GM23338 (cell line): Measurements from ENCODE around the gene PKM. TPM values are rescaled to one million over a fixed set of nuclear protein-coding genes. Genes with fewer than 3 reads are reported as not detected.

ENCODE experiments used
- ATAC-seq: fragments of 200-7000 bp; cut with Tn5 transposase; 3 replicates; pipeline ENCODE4 v1.9.1; 2020
- DNase-seq: peaks from one replicate; pipeline ENCODE4 v3.0.0-alpha.2; 2015; ENCODE audit warnings: low spot score
- H2AFZ ChIP-seq: fragments of 200-600 bp; sonication (generic); 2 replicates; pipeline ENCODE4 v1.8.0; 2016; ENCODE audit warnings: antibody characterized with exemption, mild to moderate bottlenecking, moderate library complexity
- H3F3A ChIP-seq: fragments of 200-600 bp; sonication (generic); replicated peaks from 2 replicates; pipeline ENCODE4 v1.8.0; 2017; ENCODE audit warnings: antibody characterized with exemption, mixed run types, low read depth
- H3K27ac ChIP-seq: fragments of 200-600 bp; sonication (generic); 2 replicates; pipeline ENCODE4 v1.6.1; 2016; ENCODE audit warnings: low read depth
- H3K27me3 ChIP-seq: fragments of 200-600 bp; sonication (generic); 2 replicates; pipeline ENCODE4 v1.8.0; 2016; ENCODE audit warnings: mild to moderate bottlenecking, mixed run types, moderate library complexity; ENCODE audit not compliant: insufficient read depth
- H3K36me3 ChIP-seq: fragments of 200-600 bp; sonication (generic); 2 replicates; pipeline ENCODE4 v1.8.0; 2016; ENCODE audit warnings: mild to moderate bottlenecking; ENCODE audit not compliant: insufficient read depth
- H3K4me1 ChIP-seq: fragments of 200-600 bp; sonication (generic); 2 replicates; pipeline ENCODE4 v1.8.0; 2016; ENCODE audit warnings: mild to moderate bottlenecking, moderate library complexity; ENCODE audit not compliant: insufficient read depth
- H3K4me2 ChIP-seq: fragments of 200-600 bp; sonication (generic); 2 replicates; pipeline ENCODE4 v1.7.1; 2017; ENCODE audit warnings: mixed run types
- H3K4me3 ChIP-seq: fragments of 200-600 bp; sonication (generic); 2 replicates; pipeline ENCODE4 v1.6.1; 2016; ENCODE audit warnings: mixed run types
- H3K79me2 ChIP-seq: fragments of 200-600 bp; sonication (generic); replicated peaks from 2 replicates; pipeline ENCODE4 v1.8.0; 2017; ENCODE audit warnings: mild to moderate bottlenecking; ENCODE audit not compliant: insufficient read depth
- H3K9me2 ChIP-seq: fragments of 200-600 bp; sonication (generic); 2 replicates; pipeline ENCODE4 v1.8.0; 2017; ENCODE audit not compliant: insufficient read depth
- H4K20me1 ChIP-seq: fragments of 200-600 bp; sonication (generic); replicated peaks from 2 replicates; pipeline ENCODE4 v1.8.0; 2017; ENCODE audit warnings: mild to moderate bottlenecking; ENCODE audit not compliant: insufficient read depth
- H3K27ac Mint-ChIP-seq: 2 replicates; pipeline ENCODE4 v1.8.0; 2020; ENCODE audit warnings: inconsistent platforms, mild to moderate bottlenecking, moderate library complexity, mixed read lengths
- H3K27me3 Mint-ChIP-seq: 3 replicates; pipeline ENCODE4 v1.8.0; 2022; ENCODE audit warnings: low read depth, mild to moderate bottlenecking, moderate library complexity, mixed read lengths, inconsistent platforms; ENCODE audit not compliant: insufficient read depth, poor library complexity
- H3K36me3 Mint-ChIP-seq: 3 replicates; pipeline ENCODE4 v1.8.0; 2021; ENCODE audit warnings: low read depth, mild to moderate bottlenecking, inconsistent platforms, moderate library complexity, mixed read lengths
- H3K4me1 Mint-ChIP-seq: 3 replicates; pipeline ENCODE4 v1.8.0; 2020; ENCODE audit warnings: mild to moderate bottlenecking, inconsistent platforms, mixed read lengths
- H3K4me3 Mint-ChIP-seq: 3 replicates; pipeline ENCODE4 v1.8.0; 2021; ENCODE audit warnings: moderate library complexity, mild to moderate bottlenecking, inconsistent platforms, mixed read lengths
- H3K9me3 Mint-ChIP-seq: 3 replicates; pipeline ENCODE4 v1.8.0; 2020; ENCODE audit warnings: moderate library complexity, mild to moderate bottlenecking, inconsistent platforms, mixed read lengths
- CREB1 ChIP-seq: fragments of 250-450 bp; sonication (Bioruptor Pico); IDR thresholded peaks from 2 replicates; pipeline ENCODE4 v1.5.0; 2020; ENCODE audit warnings: low read depth, mild to moderate bottlenecking, moderate library complexity
- ETS1 ChIP-seq: IDR thresholded peaks from 2 replicates; pipeline ENCODE4 v1.6.1; 2016; ENCODE audit warnings: antibody characterized with exemption
- EZH2phosphoT487 ChIP-seq: fragments of 200-600 bp; sonication (generic); IDR thresholded peaks from one replicate; pipeline ENCODE4 v1.8.1; 2018; ENCODE audit warnings: antibody characterized with exemption; ENCODE audit not compliant: unreplicated experiment
- JUNB ChIP-seq: IDR thresholded peaks from one replicate; pipeline ENCODE4 v1.6.1; 2016; ENCODE audit warnings: antibody characterized with exemption; ENCODE audit not compliant: unreplicated experiment
- NANOG ChIP-seq: IDR thresholded peaks from 2 replicates; pipeline ENCODE4 v1.6.1; 2016; ENCODE audit warnings: antibody characterized with exemption, borderline replicate concordance
- POLR2AphosphoS5 ChIP-seq: IDR thresholded peaks from 2 replicates; pipeline ENCODE4 v1.6.1; 2016; ENCODE audit warnings: antibody characterized with exemption, low read depth
- STAT1 ChIP-seq: IDR thresholded peaks from one replicate; pipeline ENCODE4 v1.6.1; 2016; ENCODE audit warnings: antibody characterized with exemption; ENCODE audit not compliant: unreplicated experiment
- ZNF114 ChIP-seq: fragments of 250-450 bp; sonication (Bioruptor Pico); IDR thresholded peaks from 2 replicates; pipeline ENCODE4 v1.5.0; 2020; ENCODE audit warnings: mild to moderate bottlenecking, moderate library complexity
- ZNF331 ChIP-seq: fragments of 250-450 bp; sonication (Bioruptor Pico); IDR thresholded peaks from 2 replicates; pipeline ENCODE4 v1.5.0; 2020; ENCODE audit warnings: low read depth, mild to moderate bottlenecking, moderate library complexity
- polyA plus RNA-seq: library from polyadenylated mRNA; unstranded; fragments of >200 nt; fragmentation: Nextera tagmentation; extraction: Ambion mirVana; gene quantifications from 2 replicates; pipeline ENCODE4 v1.2.1, GENCODE V29; 2016
- total RNA-seq: library from RNA; depleted of rRNA; stranded (reverse); fragments of >200 nt; shearing (Covaris generic); gene quantifications from 2 replicates; pipeline ENCODE4 v1.2.3, GENCODE V29; 2014
- TF ChIP-seq, protein P1 (sequence below): fragments of 250-450 bp; sonication (Bioruptor Pico); IDR thresholded peaks from 2 replicates; pipeline ENCODE4 v1.5.0; 2020; ENCODE audit warnings: mild to moderate bottlenecking, moderate library complexity
- TF ChIP-seq, protein P2 (sequence below), 2 experiments: fragments of 200-600 bp in 1 of 2; sonication (generic) in 1 of 2; conservative IDR thresholded peaks; 2 replicates each; pipeline versions ENCODE4 v1.5.1 to v1.6.1; 2016 to 2017; ENCODE audit warnings: antibody characterized with exemption in 2 of 2, low read depth in 2 of 2, mild to moderate bottlenecking in 2 of 2, moderate library complexity in 1 of 2

PKM gene
- total and polyA plus RNA-seq, 2 experiments from 2014 or later, result 432 to 1,137 TPM

GRCh38 chr15:72216079-72216478, 14.9 kb downstream of the PKM start:
- ATAC-seq (no peak), DNase-seq (no peak)
- Histone ChIP-seq H3K27ac (no peak overlapping the region), H3K36me3 (peaks cover 92% of the 10 kb centered on the region), H3K79me2 (peaks cover 79% of the 10 kb centered on the region), H4K20me1 (peaks cover 83% of the 10 kb centered on the region), H3K27me3 (no peaks in the 10 kb centered on the region), H3K4me1 (peaks cover 3% of the 10 kb centered on the region; the same call in 1 of the 2 replicates), H3K4me2 (no peak overlapping the region), H3K9me2 (no peaks in the 10 kb centered on the region), H2AFZ (no peak overlapping the region), H3F3A (peaks cover 32% of the 10 kb centered on the region), H3K4me3 (no peak overlapping the region)
- Mint-ChIP-seq H3K4me3 (no peak overlapping the region), H3K27ac (no peak overlapping the region), H3K4me1 (peaks cover 8% of the 10 kb centered on the region; the same call in 2 of the 3 replicates), H3K36me3 (peaks cover 93% of the 10 kb centered on the region), H3K27me3 (peaks cover 7% of the 10 kb centered on the region), H3K9me3 (no peaks in the 10 kb centered on the region)
- TF ChIP-seq, protein P1, sequence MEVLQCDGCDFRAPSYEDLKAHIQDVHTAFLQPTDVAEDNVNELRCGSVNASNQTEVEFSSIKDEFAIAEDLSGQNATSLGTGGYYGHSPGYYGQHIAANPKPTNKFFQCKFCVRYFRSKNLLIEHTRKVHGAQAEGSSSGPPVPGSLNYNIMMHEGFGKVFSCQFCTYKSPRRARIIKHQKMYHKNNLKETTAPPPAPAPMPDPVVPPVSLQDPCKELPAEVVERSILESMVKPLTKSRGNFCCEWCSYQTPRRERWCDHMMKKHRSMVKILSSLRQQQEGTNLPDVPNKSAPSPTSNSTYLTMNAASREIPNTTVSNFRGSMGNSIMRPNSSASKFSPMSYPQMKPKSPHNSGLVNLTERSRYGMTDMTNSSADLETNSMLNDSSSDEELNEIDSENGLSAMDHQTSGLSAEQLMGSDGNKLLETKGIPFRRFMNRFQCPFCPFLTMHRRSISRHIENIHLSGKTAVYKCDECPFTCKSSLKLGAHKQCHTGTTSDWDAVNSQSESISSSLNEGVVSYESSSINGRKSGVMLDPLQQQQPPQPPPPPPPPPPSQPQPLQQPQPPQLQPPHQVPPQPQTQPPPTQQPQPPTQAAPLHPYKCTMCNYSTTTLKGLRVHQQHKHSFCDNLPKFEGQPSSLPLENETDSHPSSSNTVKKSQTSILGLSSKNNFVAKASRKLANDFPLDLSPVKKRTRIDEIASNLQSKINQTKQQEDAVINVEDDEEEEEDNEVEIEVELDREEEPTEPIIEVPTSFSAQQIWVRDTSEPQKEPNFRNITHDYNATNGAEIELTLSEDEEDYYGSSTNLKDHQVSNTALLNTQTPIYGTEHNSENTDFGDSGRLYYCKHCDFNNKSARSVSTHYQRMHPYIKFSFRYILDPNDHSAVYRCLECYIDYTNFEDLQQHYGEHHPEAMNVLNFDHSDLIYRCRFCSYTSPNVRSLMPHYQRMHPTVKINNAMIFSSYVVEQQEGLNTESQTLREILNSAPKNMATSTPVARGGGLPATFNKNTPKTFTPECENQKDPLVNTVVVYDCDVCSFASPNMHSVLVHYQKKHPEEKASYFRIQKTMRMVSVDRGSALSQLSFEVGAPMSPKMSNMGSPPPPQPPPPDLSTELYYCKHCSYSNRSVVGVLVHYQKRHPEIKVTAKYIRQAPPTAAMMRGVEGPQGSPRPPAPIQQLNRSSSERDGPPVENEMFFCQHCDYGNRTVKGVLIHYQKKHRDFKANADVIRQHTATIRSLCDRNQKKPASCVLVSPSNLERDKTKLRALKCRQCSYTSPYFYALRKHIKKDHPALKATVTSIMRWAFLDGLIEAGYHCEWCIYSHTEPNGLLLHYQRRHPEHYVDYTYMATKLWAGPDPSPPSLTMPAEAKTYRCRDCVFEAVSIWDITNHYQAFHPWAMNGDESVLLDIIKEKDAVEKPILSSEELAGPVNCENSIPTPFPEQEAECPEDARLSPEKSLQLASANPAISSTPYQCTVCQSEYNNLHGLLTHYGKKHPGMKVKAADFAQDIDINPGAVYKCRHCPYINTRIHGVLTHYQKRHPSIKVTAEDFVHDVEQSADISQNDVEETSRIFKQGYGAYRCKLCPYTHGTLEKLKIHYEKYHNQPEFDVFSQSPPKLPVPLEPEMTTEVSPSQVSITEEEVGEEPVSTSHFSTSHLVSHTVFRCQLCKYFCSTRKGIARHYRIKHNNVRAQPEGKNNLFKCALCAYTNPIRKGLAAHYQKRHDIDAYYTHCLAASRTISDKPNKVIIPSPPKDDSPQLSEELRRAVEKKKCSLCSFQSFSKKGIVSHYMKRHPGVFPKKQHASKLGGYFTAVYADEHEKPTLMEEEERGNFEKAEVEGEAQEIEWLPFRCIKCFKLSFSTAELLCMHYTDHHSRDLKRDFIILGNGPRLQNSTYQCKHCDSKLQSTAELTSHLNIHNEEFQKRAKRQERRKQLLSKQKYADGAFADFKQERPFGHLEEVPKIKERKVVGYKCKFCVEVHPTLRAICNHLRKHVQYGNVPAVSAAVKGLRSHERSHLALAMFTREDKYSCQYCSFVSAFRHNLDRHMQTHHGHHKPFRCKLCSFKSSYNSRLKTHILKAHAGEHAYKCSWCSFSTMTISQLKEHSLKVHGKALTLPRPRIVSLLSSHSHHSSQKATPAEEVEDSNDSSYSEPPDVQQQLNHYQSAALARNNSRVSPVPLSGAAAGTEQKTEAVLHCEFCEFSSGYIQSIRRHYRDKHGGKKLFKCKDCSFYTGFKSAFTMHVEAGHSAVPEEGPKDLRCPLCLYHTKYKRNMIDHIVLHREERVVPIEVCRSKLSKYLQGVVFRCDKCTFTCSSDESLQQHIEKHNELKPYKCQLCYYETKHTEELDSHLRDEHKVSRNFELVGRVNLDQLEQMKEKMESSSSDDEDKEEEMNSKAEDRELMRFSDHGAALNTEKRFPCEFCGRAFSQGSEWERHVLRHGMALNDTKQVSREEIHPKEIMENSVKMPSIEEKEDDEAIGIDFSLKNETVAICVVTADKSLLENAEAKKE (CRISPR knock-in tag), result no peak
- no peak for TF ChIP-seq EZH2phosphoT487
- no peak for TF ChIP-seq CREB1

DNA sequence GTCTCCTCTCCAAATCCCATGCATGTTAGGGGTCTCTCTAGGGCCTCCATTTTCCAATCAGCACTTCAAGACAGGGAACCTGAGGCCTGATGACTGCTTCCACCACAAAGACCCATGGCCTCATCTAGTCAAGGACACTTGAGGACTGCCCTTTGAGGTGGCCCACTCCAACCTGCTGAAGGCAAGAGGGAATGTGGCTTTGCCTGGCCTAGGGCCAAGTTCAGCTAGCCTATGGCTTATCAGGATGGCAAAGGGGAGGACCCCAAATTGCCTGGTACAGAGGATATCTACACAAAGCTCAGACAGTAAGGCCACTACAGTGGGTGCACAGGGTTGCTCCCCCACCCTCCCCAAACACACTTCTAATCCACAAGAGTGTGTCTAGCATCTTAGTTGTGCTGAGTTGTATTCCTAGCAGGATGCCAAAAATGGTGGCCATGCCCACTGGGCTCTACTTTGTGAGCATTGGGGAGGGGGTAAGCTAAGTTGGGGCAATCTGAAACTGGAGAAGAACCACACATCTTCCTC, 23.4 kb downstream of the PKM start:
- H3K36me3 ChIP-seq, result peaks cover 95% of the 10 kb centered on the region
- no peak overlapping the region for H3K27ac ChIP-seq
- peaks cover 52% of the 10 kb centered on the region for H4K20me1 ChIP-seq
- no peaks in the 10 kb centered on the region for H3K27me3 ChIP-seq
- no peak for DNase-seq
- no peaks in the 10 kb centered on the region for H3K9me3 Mint-ChIP-seq
- no peak overlapping the region for H3K4me2 ChIP-seq
- no peaks in the 10 kb centered on the region for H3K9me2 ChIP-seq
- H3K79me2 ChIP-seq, result peaks cover 9% of the 10 kb centered on the region
- no peaks in the 10 kb centered on the region for H3K4me1 Mint-ChIP-seq
- H3K4me3 ChIP-seq, result no peak overlapping the region
- H3K4me3 Mint-ChIP-seq, result no peak overlapping the region
- no peak overlapping the region for H2AFZ ChIP-seq
- ATAC-seq, result no peak
- no peak overlapping the region for H3K27ac Mint-ChIP-seq
- H3K27me3 Mint-ChIP-seq, result peaks cover 13% of the 10 kb centered on the region
- H3F3A ChIP-seq, result peaks cover 55% of the 10 kb centered on the region
- peaks cover 98% of the 10 kb centered on the region for H3K36me3 Mint-ChIP-seq
- H3K4me1 ChIP-seq, result no peaks in the 10 kb centered on the region
- TF ChIP-seq, protein P2, sequence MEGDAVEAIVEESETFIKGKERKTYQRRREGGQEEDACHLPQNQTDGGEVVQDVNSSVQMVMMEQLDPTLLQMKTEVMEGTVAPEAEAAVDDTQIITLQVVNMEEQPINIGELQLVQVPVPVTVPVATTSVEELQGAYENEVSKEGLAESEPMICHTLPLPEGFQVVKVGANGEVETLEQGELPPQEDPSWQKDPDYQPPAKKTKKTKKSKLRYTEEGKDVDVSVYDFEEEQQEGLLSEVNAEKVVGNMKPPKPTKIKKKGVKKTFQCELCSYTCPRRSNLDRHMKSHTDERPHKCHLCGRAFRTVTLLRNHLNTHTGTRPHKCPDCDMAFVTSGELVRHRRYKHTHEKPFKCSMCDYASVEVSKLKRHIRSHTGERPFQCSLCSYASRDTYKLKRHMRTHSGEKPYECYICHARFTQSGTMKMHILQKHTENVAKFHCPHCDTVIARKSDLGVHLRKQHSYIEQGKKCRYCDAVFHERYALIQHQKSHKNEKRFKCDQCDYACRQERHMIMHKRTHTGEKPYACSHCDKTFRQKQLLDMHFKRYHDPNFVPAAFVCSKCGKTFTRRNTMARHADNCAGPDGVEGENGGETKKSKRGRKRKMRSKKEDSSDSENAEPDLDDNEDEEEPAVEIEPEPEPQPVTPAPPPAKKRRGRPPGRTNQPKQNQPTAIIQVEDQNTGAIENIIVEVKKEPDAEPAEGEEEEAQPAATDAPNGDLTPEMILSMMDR (conservative IDR thresholded peaks at IDR 0.05; ENCODE audit: low read depth in 2 of 2), result no peak
- TF ChIP-seq CREB1 (no peak), ZNF331 (CRISPR knock-in tag) (no peak), POLR2AphosphoS5 (no peak), NANOG (no peak), ZNF114 (no peak), STAT1 (no peak), ETS1 (no peak), JUNB (no peak), EZH2phosphoT487 (no peak)
